HCT116 (cell line): ENCODE results near the gene PIK3C3. TPM values are rescaled to one million over a fixed set of nuclear protein-coding genes. Genes with fewer than 3 reads are reported as not detected.

Experiments
- ATAC-seq: fragments of 200-7000 bp; cut with Tn5 transposase; 2 replicates; pipeline ENCODE4 v1.9.1; 2020; ENCODE audit warnings: mild to moderate bottlenecking, moderate library complexity
- BruUV-seq: library from RNA; stranded (reverse); fragments of 400-500 nt; replicated peaks from 2 replicates; lab custom pipeline; 2021; lab: Mats Ljungman, UMichigan
- CTCF ChIA-PET: fragments of 300-600 bp; sonication (Branson Sonifier 250); formaldehyde crosslinking; loops from one replicate; lab custom pipeline; 2021; ENCODE audit warnings: antibody characterized with exemption; lab: Charles Lee
- POLR2A ChIA-PET: fragments of 300-600, 350-600 bp; sonication (Branson Sonifier 250); formaldehyde crosslinking; loops from one replicate; lab custom pipeline; 2021; ENCODE audit warnings: antibody characterized with exemption; lab: Charles Lee
- RAD21 ChIA-PET, 2 experiments: fragments of 300-600 bp; sonication (Branson Sonifier 250); formaldehyde crosslinking; loops; one replicate each; lab custom pipeline; 2023; ENCODE audit warnings: low total read pairs in 2 of 2; ENCODE audit not compliant: uncharacterized antibody in 2 of 2, unreplicated experiment in 2 of 2, low non-redundant PET in 1 of 2; lab: Charles Lee
- DNase-seq: peaks from one replicate; pipeline ENCODE4 v3.0.0-alpha.2; 2010; ENCODE audit warnings: low read depth, low spot score
- H2AFZ ChIP-seq: fragments of 200-600 bp; shearing (Covaris generic), sonication (generic); 2 replicates; pipeline ENCODE4 v1.6.1; 2017; ENCODE audit warnings: low read depth, mixed run types, mixed read lengths, antibody characterized with exemption, low read length; ENCODE audit not compliant: poor library complexity, severe bottlenecking
- H3K27ac ChIP-seq: 2 replicates; pipeline ENCODE4 v1.5.1; 2012; ENCODE audit warnings: low read depth, low read length
- H3K27me3 ChIP-seq: fragments of 200-600 bp; sonication (generic); 2 replicates; pipeline ENCODE4 v1.6.1; 2016; ENCODE audit warnings: mixed run types, low read length, mixed read lengths; ENCODE audit not compliant: insufficient read depth
- H3K36me3 ChIP-seq, 2 experiments: fragments of 200-500 bp in 1 of 2; fragments of 200-600 bp in 1 of 2; sonication (Bioruptor generic) in 1 of 2; sonication (generic) in 1 of 2; 2 replicates each; pipeline versions ENCODE4 v1.5.1 to v1.6.1; 2014 to 2016; ENCODE audit warnings: low read length in 2 of 2, inconsistent platforms in 1 of 2, mixed read lengths in 1 of 2, mixed run types in 1 of 2; ENCODE audit not compliant: insufficient read depth in 2 of 2, control insufficient read depth in 1 of 2
- H3K4me1 ChIP-seq, 2 experiments: fragments of 200-600 bp in 1 of 2; sonication (generic) in 1 of 2; 2 replicates each; pipeline versions ENCODE4 v1.5.1 to v1.6.1; 2012 to 2017; ENCODE audit warnings: low read length in 2 of 2, inconsistent platforms in 1 of 2, mild to moderate bottlenecking in 1 of 2, mixed read lengths in 1 of 2, mixed run types in 1 of 2, moderate library complexity in 1 of 2; ENCODE audit not compliant: insufficient read depth in 2 of 2, control insufficient read depth in 1 of 2
- H3K4me2 ChIP-seq: fragments of 200-600 bp; sonication (generic); 2 replicates; pipeline ENCODE4 v1.6.1; 2017; ENCODE audit warnings: mixed run types, low read length, mixed read lengths
- H3K4me3 ChIP-seq, 2 experiments: fragments of 200-600 bp in 1 of 2; sonication (generic) in 1 of 2; replicated peaks in 1 of 2; 2 replicates each; pipeline ENCODE4 v1.5.1; 2011 to 2016; ENCODE audit warnings: low read length in 2 of 2, control low read depth in 1 of 2, low read depth in 1 of 2, mild to moderate bottlenecking in 1 of 2, mixed read lengths in 1 of 2, mixed run types in 1 of 2
- H3K79me2 ChIP-seq: fragments of 200-600 bp; sonication (generic); 2 replicates; pipeline ENCODE4 v1.6.1; 2017; ENCODE audit warnings: mild to moderate bottlenecking, mixed run types, low read length, moderate library complexity, mixed read lengths; ENCODE audit not compliant: insufficient read depth
- H3K9ac ChIP-seq: fragments of 200-600 bp; sonication (generic); 2 replicates; pipeline ENCODE4 v1.6.1; 2016; ENCODE audit warnings: low read length, mixed read lengths
- H3K9me2 ChIP-seq: fragments of 200-600 bp; sonication (generic), shearing (Covaris generic); 2 replicates; pipeline ENCODE4 v1.6.1; 2017; ENCODE audit warnings: mixed run types, mild to moderate bottlenecking, moderate library complexity; ENCODE audit not compliant: insufficient read depth
- H3K9me3 ChIP-seq, 2 experiments: fragments of 200-500 bp in 1 of 2; fragments of 200-600 bp in 1 of 2; sonication (Bioruptor generic) in 1 of 2; sonication (generic) in 1 of 2; 2 replicates each; pipeline ENCODE4 v1.6.1; 2014 to 2017; ENCODE audit warnings: low read length in 2 of 2, mixed read lengths in 2 of 2, inconsistent platforms in 1 of 2, low read depth in 1 of 2, mild to moderate bottlenecking in 1 of 2, mixed run types in 1 of 2, moderate library complexity in 1 of 2; ENCODE audit not compliant: control insufficient read depth in 1 of 2, insufficient read depth in 1 of 2
- H4K20me1 ChIP-seq: fragments of 200-600 bp; sonication (generic), shearing (Covaris generic); 2 replicates; pipeline ENCODE4 v1.6.1; 2017; ENCODE audit warnings: mixed run types, mild to moderate bottlenecking, moderate library complexity; ENCODE audit not compliant: insufficient read depth
- ATF3 ChIP-seq: IDR thresholded peaks from 2 replicates; pipeline ENCODE4 v1.6.1; 2012
- CBX3 ChIP-seq: IDR thresholded peaks from 2 replicates; pipeline ENCODE4 v1.6.1; 2012; ENCODE audit warnings: low read depth
- CEBPB ChIP-seq: IDR thresholded peaks from 2 replicates; pipeline ENCODE4 v1.6.1; 2012; ENCODE audit warnings: low read depth
- CTCF ChIP-seq, 3 experiments: fragments of 200-600 bp in 1 of 3; sonication (generic) in 1 of 3; IDR thresholded peaks in 2 of 3; conservative IDR thresholded peaks in 1 of 3; 2 replicates each; pipeline ENCODE4 v1.5.1; 2012 to 2017; ENCODE audit warnings: low read depth in 2 of 3, low read length in 2 of 3, antibody characterized with exemption in 1 of 3, borderline replicate concordance in 1 of 3, control low read depth in 1 of 3, mild to moderate bottlenecking in 1 of 3, mixed read lengths in 1 of 3, mixed run types in 1 of 3, moderate library complexity in 1 of 3; ENCODE audit not compliant: insufficient read depth in 1 of 3
- ELF1 ChIP-seq: IDR thresholded peaks from 2 replicates; pipeline ENCODE4 v1.6.1; 2012; ENCODE audit warnings: low read depth, borderline replicate concordance
- EZH2 ChIP-seq: fragments of 200-600 bp; sonication (generic); IDR thresholded peaks from 2 replicates; pipeline ENCODE4 v1.6.1; 2017; ENCODE audit warnings: antibody characterized with exemption, mixed run types
- FOSL1 ChIP-seq: IDR thresholded peaks from 2 replicates; pipeline ENCODE4 v1.6.1; 2012; ENCODE audit warnings: low read depth
- JUND ChIP-seq: IDR thresholded peaks from 2 replicates; pipeline ENCODE4 v1.6.1; 2012
- MAX ChIP-seq: IDR thresholded peaks from 2 replicates; pipeline ENCODE4 v1.6.1; 2012
- RAD21 ChIP-seq: IDR thresholded peaks from 2 replicates; pipeline ENCODE4 v1.6.1; 2012; ENCODE audit warnings: low read depth, mild to moderate bottlenecking
- REST ChIP-seq: IDR thresholded peaks from 2 replicates; pipeline ENCODE4 v1.6.1; 2012; ENCODE audit warnings: low read depth
- SIN3A ChIP-seq: IDR thresholded peaks from 2 replicates; pipeline ENCODE4 v1.6.1; 2012; ENCODE audit warnings: low read depth
- SP1 ChIP-seq: IDR thresholded peaks from 2 replicates; pipeline ENCODE4 v1.6.1; 2012; ENCODE audit warnings: low read depth
- SRF ChIP-seq: IDR thresholded peaks from 2 replicates; pipeline ENCODE4 v1.6.1; 2012; ENCODE audit warnings: low read depth
- TCF7L2 ChIP-seq: IDR thresholded peaks from 2 replicates; pipeline ENCODE4 v1.7.0; 2011; ENCODE audit warnings: borderline replicate concordance, inconsistent platforms; ENCODE audit not compliant: insufficient read depth, insufficient read length; ENCODE audit errors: extremely low read depth
- ZBTB33 ChIP-seq: IDR thresholded peaks from 2 replicates; pipeline ENCODE4 v1.6.1; 2011; ENCODE audit warnings: mild to moderate bottlenecking, low read length, moderate library complexity; ENCODE audit not compliant: insufficient replicate concordance; ENCODE audit errors: extremely low read depth
- ZNF274 ChIP-seq: fragments of 200-500 bp; sonication (Bioruptor generic); IDR thresholded peaks from 2 replicates; pipeline ENCODE4 v1.6.1; 2014; ENCODE audit warnings: mild to moderate bottlenecking, low read depth, low read length, inconsistent platforms
- intact Hi-C: fragments of 100-400 bp; cut with micrococcal nuclease; formaldehyde crosslinking; loops from 2 replicates; pipeline ENCODE4 v1.10.0; 2022
- total RNA-seq: library from RNA; stranded (reverse); gene quantifications from one replicate; pipeline ENCODE4 v1.2.1, GENCODE V29; 2021; ENCODE audit not compliant: unreplicated experiment

Gene PIK3C3
- total RNA-seq, 1 experiment from 2014 or later = 40.4 TPM

- ChIA-PET CTCF (interaction anchor here (1.2 kb wide), 2 partner anchors 16 to 17 kb away, joined by 3 to 5 read pairs; no protein-coding TSS in a partner anchor), POLR2A (no interaction called here), RAD21 (no interaction called here)
- Histone ChIP-seq H3K4me1 (no peaks in the 10 kb centered on the region), H3K27me3 (no peaks in the 10 kb centered on the region), H3K4me2 (no peak overlapping the region), H2AFZ (no peak overlapping the region), H3K4me3 (no peak overlapping the region), H3K27ac (no peak overlapping the region), H4K20me1 (no peaks in the 10 kb centered on the region), H3K79me2 (no peaks in the 10 kb centered on the region), H3K9ac (no peak overlapping the region), H3K36me3 (0 out of 4 replicates have a peak, but pooled peaks cover 0 to 2% of the 10 kb centered on the region in 2 experiments), H3K9me2 (no peaks in the 10 kb centered on the region), H3K9me3 (no peaks in the 10 kb centered on the region)
- intact Hi-C loops = no loop called here
- ATAC-seq (no peak), DNase-seq (no peak)
- BruUV-seq = no TSS peak
- no peak for TF ChIP-seq ZNF274
- TF ChIP-seq ATF3 = no peak
- no peak for TF ChIP-seq EZH2
- TF ChIP-seq FOSL1 = no peak
- no peak for TF ChIP-seq SRF
- no peak for TF ChIP-seq MAX
- no peak for TF ChIP-seq SIN3A
- TF ChIP-seq ZBTB33 = no peak
- no peak for TF ChIP-seq CBX3
- no peak for TF ChIP-seq TCF7L2
- TF ChIP-seq CTCF (IDR thresholded peaks at IDR 0.05 in 2 of 3, conservative IDR thresholded peaks at IDR 0.05 in 1 of 3; ENCODE audit: borderline replicate concordance in 1 of 3, insufficient read depth in 1 of 3, low read depth in 2 of 3, low read length in 2 of 3) = no peak
- no peak for TF ChIP-seq REST
- no peak for TF ChIP-seq ELF1
- TF ChIP-seq RAD21 = no peak
- no peak for TF ChIP-seq SP1
- no peak for TF ChIP-seq JUND
- TF ChIP-seq CEBPB = no peak
Measured at GRCh38 chr18:42069036-42069435, 114.0 kb downstream of the PIK3C3 start.
